Measurements from ENCODE around the gene ECM1. TPM values are rescaled to one million over a fixed set of nuclear protein-coding genes. Genes with fewer than 3 reads are reported as not detected.

The ECM1 gene
- total RNA-seq, 1 donor from 2014 or later = 31.5 TPM

DNA sequence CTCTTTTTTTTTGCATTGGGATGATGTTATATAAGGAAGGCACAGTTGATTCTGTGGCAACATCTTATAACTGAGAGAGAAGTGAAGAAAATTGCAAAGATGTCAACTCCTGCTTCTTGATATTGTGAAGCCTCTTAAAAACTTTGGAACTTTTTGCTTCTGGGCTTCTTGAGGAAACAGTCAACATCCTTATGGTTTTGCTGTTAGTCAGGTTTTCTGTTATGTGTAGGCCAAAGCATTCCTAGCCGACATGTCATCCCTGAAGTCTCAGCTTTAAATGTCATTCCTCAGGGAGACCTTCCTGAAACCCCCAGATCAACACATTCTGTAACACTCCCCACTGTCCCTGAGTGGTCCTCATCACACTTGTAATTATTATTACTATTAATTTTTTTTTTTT is 20.3 kb downstream of the ECM1 start:
- Mint-ChIP-seq H3K36me3 (no peaks in the 10 kb centered on the region), H3K4me3 (no peak overlapping the region), H3K4me1 (ENCODE audit: unreplicated experiment) (peaks cover 23% of the 10 kb centered on the region), H3K27me3 (no peaks in the 10 kb centered on the region), H3K27ac (no peak overlapping the region), H3K9me3 (no peaks in the 10 kb centered on the region)
- TF ChIP-seq, protein P1, sequence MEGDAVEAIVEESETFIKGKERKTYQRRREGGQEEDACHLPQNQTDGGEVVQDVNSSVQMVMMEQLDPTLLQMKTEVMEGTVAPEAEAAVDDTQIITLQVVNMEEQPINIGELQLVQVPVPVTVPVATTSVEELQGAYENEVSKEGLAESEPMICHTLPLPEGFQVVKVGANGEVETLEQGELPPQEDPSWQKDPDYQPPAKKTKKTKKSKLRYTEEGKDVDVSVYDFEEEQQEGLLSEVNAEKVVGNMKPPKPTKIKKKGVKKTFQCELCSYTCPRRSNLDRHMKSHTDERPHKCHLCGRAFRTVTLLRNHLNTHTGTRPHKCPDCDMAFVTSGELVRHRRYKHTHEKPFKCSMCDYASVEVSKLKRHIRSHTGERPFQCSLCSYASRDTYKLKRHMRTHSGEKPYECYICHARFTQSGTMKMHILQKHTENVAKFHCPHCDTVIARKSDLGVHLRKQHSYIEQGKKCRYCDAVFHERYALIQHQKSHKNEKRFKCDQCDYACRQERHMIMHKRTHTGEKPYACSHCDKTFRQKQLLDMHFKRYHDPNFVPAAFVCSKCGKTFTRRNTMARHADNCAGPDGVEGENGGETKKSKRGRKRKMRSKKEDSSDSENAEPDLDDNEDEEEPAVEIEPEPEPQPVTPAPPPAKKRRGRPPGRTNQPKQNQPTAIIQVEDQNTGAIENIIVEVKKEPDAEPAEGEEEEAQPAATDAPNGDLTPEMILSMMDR (conservative IDR thresholded peaks at IDR 0.05) = no peak
- no peak for DNase-seq (ENCODE audit: extremely low spot score, unreplicated experiment)

DNA sequence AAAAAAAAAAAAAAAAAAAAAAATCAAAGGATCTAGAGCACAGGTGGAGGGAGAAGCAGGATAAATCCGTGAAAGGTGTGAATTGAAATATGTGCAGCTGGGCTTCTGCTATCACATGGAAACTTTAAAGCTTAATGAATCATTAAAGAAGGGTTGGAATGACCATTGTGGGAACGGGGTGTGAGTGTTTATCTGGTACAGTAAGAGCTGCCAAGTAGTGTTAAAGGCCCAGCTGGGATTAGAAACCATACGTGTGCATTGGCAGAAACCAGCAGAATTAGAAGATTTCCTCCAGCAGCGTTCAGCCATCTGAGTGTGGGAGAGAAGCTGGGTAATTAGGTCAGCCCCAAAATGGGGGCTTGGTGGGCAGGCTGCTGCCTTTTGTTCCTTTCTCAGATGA is 21.1 kb downstream of the ECM1 start:
- Mint-ChIP-seq H3K27ac (no peak overlapping the region), H3K4me1 (ENCODE audit: unreplicated experiment) (peaks cover 19% of the 10 kb centered on the region), H3K4me3 (no peak overlapping the region), H3K9me3 (no peaks in the 10 kb centered on the region), H3K36me3 (no peaks in the 10 kb centered on the region), H3K27me3 (no peaks in the 10 kb centered on the region)
- TF ChIP-seq, protein P1 (conservative IDR thresholded peaks at IDR 0.05) = no peak
- DNase-seq (ENCODE audit: extremely low spot score, unreplicated experiment) = no peak

DNA sequence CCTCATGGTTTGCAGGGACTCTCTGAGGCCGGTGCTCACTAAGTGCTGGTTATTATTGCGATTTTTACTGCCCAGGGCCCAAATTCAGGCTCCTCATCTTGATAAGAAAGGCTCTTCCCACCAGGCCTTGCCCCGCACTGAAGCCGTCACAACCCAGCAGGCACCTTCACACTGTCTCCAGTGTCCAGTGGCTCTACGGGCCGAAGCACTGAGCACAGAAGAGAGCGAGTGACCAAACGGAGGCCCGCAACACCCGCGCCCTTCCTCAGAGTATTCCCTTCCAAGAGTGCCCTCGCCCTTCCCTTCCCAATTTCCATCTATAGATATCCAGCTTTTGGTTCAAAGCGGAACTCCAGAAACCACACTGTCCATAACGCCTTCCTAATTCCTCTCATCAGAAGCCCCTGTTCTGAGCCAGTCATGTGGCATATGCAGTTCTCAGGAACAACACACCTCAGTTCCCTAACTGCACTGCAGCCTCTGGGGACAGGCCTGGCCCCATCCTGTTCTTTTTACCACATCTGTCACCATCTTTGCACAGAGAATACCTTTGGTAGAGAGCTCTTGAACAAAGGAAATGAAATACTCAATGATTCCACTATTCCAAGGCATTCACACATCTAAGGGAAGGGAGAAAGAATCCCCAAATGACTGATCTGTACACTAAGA is 22.7 kb downstream of the ECM1 start:
- no peaks in the 10 kb centered on the region for H3K9me3 Mint-ChIP-seq
- peaks cover 19% of the 10 kb centered on the region for H3K4me1 Mint-ChIP-seq (ENCODE audit: unreplicated experiment)
- no peak for DNase-seq (ENCODE audit: extremely low spot score, unreplicated experiment)
- no peaks in the 10 kb centered on the region for H3K27me3 Mint-ChIP-seq
- no peak overlapping the region for H3K4me3 Mint-ChIP-seq
- H3K27ac Mint-ChIP-seq = no peak overlapping the region
- TF ChIP-seq, protein P1 (conservative IDR thresholded peaks at IDR 0.05) = no peak
- H3K36me3 Mint-ChIP-seq = no peaks in the 10 kb centered on the region

DNA sequence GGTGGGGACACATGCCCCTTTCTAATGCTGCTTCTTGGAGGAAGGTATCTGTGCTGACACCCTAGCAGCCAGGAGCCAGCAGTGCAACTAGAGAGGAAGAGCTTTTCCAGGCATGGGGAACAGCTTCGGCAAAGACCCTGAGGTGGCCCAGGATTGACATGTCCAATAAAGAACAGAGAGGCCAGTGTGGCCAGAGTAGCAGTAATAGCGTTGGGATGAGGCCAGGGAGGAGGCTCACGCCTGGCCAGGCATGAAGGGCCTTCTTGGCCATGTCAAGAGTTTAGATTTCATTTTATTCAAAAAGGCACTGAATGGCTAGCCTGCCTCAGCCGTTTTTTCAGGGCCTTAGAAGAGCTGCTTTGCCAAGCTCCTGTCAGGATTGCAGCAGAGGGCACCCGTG is 25.0 kb downstream of the ECM1 start:
- Mint-ChIP-seq H3K27ac (peak overlapping the region; percentile 63), H3K9me3 (no peaks in the 10 kb centered on the region), H3K4me1 (ENCODE audit: unreplicated experiment) (peaks cover 19% of the 10 kb centered on the region), H3K4me3 (peak overlapping the region; percentile 7), H3K27me3 (no peaks in the 10 kb centered on the region), H3K36me3 (no peaks in the 10 kb centered on the region)
- TF ChIP-seq, protein P1 (conservative IDR thresholded peaks at IDR 0.05) = peak; percentile 22
- DNase-seq (ENCODE audit: extremely low spot score, unreplicated experiment) = no peak

DNA sequence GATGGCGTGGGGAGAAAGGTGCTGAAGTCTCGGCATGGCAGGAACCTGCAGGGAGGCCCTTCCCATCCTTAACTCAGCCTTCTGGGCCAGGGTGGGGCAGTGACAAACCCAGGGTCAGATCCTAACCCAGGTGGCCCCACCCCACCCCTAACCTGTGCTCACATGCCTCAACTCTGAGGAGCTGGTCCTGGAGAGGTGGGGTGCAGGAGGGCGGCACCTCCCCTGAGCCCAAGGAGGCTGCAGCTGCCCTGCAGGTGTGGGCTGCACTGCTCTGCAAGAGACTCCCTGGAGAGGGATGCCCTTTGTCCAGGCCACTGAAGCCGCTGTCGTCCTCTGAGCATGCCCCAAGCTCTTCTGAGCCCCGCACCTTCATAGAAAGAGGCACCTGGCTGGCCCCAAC is 26.1 kb downstream of the ECM1 start:
- no peak overlapping the region for H3K4me3 Mint-ChIP-seq
- H3K27me3 Mint-ChIP-seq = no peaks in the 10 kb centered on the region
- no peak for DNase-seq (ENCODE audit: extremely low spot score, unreplicated experiment)
- H3K27ac Mint-ChIP-seq = no peak overlapping the region
- H3K9me3 Mint-ChIP-seq = no peaks in the 10 kb centered on the region
- peaks cover 29% of the 10 kb centered on the region for H3K4me1 Mint-ChIP-seq (ENCODE audit: unreplicated experiment)
- H3K36me3 Mint-ChIP-seq = no peaks in the 10 kb centered on the region
- TF ChIP-seq, protein P1 (conservative IDR thresholded peaks at IDR 0.05) = no peak

All from type B pancreatic cell (in vitro differentiated cells).